Measurements from ENCODE around the gene HSD3B1. TPM values are rescaled to one million over a fixed set of nuclear protein-coding genes. Genes with fewer than 3 reads are reported as not detected.
A peak's percentile ranks its signal among the peaks of the same experiment; 100 is the strongest.

Gene HSD3B1
- 0.75 TPM for total RNA-seq

DNA sequence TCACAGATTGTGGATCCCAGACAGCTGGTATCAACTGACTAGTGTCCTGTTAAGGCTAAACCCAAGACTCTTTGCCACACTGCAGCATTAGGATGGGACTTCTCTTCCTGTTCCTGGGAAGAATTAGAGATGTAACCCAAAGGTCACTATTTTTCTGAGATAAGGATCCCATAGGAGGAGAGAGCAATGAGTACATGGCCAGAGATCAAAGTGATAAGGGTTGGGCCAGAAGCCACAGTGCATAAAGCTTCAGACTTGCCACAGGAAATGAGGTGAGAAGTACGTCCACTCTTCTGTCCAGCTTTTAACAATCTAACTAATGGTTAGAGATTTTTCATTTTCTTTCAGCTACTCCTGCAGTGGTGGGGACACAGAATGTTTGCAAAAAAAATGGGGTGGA is at the start of gene HSD3B1:
HSD3B1 (plus strand) TSS at position 270 of the 400 bp plus-strand sequence. CDS start 267 bp downstream, outside the sequence.
- DNase-seq (ENCODE audit: low spot score): no peak

DNA sequence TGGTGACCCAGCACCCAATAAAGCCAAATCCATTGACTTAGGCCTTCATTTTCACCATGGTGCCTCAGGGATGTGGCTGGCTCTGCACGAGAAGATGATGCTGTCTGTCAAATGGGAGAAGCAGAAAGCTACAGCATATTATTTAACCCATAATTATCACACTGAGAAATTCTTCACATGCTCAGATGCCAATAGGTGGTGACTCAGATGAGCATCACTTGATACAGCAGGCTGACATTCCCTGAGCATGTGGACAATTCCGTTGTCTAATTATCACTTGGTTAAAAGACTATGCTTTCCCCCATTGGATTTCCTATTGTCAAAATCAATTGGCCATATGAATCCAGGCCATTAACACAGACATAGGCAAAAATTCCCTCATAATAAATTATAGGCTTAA is 44.0 kb upstream of the HSD3B1 start:
- no peak for DNase-seq (ENCODE audit: low spot score)

DNA sequence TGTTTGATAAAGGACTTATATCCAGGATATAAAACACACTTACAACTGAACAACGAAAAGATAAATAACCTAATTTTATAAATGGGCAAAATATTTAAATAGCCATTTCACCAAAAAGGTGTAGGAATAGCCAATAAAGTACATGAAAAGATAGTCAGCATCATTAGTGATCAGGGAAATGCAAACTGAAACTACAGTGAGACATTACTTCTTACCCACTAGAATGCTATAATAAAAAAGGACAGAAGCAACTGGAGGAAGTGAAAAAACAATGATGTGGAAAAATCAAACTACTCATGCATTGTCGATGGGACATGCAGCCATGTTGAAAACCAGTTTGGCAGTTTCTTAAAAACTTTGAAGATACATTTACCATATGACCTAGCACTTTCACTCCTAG is 43.4 kb upstream of the HSD3B1 start:
- no peak for DNase-seq (ENCODE audit: low spot score)

DNA sequence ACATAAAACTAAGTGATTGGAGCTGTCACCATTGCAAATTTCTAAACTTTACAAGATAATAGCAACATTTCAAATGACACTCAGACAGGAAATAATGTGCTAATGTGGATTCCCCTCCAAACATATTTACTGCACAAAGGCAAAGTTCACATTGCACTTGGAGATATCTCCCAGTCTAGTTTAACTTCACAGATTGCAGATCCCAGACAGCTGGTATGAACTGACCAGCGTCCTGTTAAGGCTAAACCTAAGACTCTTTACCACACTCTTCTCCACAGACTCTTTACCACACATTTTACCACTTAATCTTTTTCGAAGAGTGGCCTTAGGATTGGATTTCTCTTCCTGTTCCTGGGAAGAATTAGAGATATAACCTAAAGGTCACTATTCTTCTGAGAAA is 40.6 kb upstream of the HSD3B1 start:
- DNase-seq (ENCODE audit: low spot score): no peak

DNA sequence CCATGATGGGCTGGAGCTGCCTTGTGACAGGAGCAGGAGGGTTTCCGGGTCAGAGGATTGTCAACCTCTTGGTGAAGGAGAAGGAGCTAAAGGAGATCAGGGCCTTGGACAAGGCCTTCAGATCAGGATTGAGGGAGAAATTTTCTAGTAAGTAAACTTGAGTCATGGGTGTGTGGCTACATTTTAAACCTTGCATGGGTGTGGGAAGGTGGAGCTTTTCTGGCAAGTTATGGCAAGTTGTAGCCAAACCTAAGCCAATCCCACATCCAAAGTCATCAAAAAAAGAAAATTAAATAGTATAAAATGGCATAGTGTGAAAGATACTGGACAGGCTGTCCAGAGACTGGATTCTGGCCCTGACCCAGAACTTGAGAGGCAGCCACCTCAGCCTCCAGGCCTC is 39.8 kb upstream of the HSD3B1 start:
- peak; percentile 45 for DNase-seq (ENCODE audit: low spot score)

DNA sequence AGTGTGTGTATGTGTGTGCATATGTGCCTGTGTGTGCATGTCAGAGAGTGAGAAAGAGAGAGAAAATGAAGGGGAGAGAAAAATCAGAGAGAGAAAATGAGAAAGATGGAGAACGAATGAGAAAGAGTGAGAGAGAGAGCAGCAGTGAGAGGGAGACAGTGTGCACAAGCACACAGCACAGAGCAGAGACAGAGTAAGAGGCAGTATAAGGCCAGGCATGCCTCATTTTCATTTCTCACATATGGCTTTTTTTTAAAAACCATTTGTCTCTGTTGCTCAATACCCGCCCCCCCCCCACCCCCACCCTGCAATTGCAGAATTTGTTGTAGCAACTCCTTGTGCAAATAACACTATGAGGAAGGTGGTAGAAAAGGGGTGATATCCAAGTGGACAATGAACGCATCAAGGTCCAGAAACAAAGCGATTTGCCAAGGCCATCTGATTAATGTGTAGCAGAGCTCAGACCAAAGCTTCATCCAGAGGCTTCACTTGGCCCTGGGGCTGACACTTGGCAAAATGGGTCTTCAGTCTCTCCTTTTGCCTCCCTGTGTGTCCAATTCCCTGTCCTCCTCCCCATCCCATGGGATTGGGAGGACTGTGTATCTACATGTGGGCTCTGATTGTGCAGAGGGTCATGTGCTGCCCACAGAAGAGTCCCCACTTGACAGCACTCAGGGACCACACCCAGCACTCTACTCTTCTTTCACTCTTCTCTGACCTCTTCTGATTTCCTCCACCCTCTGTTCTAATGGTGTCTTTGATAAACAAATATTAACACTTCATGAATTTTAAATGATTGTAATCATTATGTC is 38.9 kb upstream of the HSD3B1 start:
- no peak for DNase-seq (ENCODE audit: low spot score)

DNA sequence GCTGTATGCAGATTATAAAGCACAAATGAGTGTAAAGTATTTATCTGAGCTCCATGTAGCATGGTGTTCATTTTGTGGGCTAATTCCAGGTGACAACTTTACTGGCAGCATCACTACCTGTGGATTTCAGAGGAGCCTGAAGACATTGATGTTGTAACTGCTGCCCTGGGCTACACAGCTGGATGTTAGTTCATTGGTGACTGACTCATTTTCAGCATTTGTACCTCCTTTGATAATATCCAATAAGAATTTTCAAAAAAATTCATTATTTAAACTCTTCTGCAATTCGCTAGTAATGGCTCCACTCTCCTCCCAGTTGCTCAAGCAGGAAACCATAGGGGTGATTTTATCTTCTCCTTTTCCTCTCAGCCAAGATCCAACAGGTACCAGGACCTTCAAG is 37.3 kb upstream of the HSD3B1 start:
- no peak for DNase-seq (ENCODE audit: low spot score)

DNA sequence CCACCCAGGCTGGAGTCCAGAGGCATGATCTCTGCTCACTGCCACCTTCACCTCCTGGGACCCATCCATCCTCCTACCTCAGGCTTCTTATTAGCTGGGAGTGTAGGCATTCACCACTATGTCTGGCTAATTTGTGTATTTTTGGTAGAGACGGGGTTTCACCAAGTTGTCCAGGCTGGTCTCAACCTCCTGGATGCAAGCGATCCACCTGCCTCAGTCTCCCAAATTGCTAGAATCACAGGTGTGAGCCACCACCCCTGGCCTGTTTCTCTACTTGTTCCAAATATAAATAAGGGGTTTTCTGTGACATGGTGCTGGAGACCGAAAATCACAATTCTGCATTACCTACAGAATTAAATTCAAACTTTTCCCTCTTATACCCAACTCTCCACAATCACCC is 36.6 kb upstream of the HSD3B1 start:
- DNase-seq (ENCODE audit: low spot score): no peak

DNA sequence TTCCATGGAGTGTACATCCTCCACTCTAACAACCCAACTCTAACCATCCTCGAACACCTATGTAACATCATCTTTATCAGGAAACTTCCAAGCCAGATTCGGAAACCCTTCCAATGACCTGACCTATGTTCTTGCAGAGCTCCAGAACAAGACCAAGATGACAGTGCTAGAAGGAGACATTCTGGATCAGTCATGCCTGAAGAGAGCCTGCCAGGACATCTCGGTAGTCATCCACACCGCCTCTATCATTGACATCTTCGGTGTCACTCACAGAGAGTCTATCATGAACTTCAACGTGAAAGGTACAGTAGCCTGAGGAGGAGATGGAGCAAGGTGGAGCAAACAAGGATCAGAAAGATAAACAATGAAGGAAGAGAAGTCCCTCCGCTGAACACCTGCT is 36.1 kb upstream of the HSD3B1 start:
- DNase-seq (ENCODE audit: low spot score): no peak

DNA sequence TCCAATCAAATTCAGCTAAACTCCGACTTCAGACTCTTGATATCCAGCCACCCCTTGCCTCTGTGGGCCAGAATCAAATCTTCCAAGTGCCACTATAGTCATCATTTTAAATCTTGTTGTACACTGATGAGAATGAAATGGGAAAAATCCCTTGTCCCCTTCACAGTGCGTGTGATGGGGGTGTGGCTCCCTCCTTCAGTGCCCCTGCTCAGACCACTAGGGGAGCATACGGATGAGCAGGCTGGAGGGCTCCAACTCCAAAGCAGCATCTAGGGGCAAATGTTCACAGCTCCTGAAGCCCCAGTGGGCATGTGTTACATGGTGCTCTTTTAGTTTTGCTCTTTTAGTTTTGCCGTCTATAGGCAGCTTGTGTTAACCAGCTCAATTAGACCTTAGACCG is 35.4 kb upstream of the HSD3B1 start:
- no peak for DNase-seq (ENCODE audit: low spot score)

DNA sequence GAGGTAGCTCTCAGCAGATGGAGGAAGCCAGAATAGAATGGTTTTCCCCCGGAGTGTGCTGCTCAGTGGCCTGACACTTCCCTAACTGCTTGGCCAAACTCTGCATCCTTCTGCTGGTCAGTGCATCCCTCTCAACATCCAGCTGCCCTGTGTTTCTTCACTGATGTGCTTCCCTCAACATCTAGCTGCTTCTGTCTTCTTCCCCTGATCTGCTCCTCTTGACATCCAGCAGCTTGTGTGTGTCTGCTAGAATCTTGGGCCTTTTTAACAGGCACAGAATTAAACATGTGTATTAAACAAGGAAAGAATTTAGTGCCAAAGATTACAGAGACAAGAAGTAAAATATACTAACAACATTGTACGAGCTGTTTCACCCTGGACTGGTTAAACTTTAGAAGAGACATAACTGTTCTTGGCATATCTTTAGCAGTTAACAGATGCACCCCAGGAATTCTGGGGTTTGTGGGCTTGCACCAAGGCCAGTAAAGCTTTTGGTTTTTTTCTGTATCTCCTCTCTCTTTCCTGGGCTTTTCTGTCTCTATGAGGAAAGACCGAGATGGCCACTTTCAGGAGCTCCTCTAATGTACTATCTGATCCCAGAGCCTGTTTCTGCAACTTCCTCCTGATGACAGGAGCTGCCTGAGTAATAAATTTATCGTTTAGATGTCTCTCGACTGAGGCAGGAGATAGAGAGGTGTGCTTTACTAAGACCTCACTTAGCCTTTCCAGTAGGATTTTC is 34.8 kb upstream of the HSD3B1 start:
- no peak for DNase-seq (ENCODE audit: low spot score)

DNA sequence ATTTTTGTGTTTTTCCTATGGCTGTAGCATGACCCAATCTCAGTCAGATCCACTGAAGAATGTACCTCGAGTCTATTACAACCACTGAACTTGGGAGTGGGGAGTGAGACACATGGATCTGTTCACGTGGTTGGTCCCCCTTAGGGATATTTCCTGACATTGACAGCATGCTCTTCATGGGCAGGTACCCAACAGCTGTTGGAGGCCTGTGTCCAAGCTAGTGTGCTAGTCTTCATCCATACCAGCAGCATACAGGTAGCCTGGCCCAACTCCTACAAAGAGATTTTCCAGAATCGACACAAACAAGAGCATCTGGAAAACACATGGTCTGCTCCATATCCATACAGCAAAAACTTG is 34.2 kb upstream of the HSD3B1 start:
- no peak for DNase-seq (ENCODE audit: low spot score)

DNA sequence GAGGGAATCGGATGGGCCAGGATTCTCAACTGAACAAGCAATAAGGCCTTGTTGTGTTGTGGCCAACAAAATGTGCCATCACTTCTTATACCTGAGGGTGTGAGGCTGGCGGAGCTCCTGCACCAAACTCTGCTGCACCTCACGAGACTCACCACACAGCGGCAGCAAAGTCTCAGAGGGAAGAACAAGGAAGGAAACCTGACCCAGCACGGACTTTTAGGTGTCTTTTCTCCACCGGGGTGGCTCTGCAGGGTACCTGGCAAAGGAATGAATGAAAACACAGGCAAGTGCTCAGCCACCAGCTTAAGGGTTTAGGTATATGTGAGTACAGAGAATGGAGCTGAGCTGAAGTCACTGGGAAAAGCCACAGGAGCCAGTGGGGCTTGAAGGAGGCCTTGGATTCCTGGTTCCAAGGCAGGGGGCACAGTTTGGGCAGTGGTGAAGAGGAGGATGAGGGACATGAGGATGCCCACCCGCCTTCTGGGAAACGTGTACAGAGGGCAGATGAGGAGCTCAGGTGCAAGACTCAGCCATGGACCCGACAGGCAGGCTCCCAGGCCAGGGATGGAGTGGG is 31.1 kb upstream of the HSD3B1 start:
- DNase-seq (ENCODE audit: low spot score): peak; percentile 75

DNA sequence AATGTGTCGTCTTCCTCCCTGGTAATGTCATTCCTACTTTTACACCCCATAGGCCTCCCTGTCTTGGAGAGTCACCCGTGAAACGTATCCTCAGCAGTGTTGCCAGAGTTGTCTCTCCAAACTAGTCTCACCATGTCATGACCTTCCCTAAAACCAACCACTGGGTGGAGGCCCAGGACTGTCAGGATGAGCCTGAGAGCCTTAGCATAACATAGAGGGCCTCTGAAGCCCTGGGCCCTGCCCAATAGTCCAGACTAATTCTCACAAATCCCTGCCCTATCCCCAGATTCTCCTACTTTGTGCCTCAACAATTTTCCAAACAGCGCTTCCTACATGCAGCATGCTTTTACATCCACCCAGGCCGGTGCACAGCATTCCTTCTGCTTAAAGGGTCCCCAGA is 29.3 kb upstream of the HSD3B1 start:
- DNase-seq (ENCODE audit: low spot score): no peak

DNA sequence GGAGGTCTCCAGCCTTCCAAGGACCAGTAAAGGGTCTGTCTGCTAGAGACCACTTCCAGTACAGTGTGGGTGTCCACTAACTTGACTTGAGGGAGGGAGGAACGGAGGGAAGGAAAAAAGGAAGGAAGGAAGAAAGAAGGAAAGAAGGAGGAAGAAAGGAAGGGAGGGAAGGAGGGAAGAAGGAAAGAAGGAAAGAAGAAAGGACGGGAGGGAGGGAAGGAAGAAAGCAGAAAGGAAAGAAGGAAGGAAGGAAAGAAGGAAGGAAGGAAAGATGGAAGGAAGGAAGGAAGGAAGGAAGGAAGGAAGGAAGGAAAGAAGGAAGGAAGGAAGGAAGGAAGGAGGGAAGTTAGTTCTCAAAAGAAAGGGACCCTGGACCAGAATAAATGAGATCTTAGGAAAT is 26.8 kb upstream of the HSD3B1 start:
- no peak for DNase-seq (ENCODE audit: low spot score)

DNA sequence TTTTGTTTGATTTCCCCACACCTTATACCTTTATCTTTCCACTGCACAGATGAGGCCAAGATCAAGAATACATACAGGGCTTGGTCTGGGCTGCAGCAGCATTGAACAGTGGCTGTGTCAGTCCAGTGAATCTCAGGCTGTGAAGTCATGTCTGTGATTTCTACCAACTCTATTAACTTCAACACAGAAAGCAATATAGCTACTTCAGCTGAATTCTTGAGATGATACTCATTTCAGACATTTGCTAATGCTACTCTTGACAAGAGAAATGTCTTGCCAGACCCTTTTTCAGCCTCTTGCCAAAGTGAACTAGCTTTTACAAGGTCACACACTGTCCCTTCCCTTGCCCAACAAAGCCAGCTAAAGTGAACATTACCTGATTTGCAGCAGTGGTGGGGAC is 25.1 kb upstream of the HSD3B1 start:
- DNase-seq (ENCODE audit: low spot score): no peak

DNA sequence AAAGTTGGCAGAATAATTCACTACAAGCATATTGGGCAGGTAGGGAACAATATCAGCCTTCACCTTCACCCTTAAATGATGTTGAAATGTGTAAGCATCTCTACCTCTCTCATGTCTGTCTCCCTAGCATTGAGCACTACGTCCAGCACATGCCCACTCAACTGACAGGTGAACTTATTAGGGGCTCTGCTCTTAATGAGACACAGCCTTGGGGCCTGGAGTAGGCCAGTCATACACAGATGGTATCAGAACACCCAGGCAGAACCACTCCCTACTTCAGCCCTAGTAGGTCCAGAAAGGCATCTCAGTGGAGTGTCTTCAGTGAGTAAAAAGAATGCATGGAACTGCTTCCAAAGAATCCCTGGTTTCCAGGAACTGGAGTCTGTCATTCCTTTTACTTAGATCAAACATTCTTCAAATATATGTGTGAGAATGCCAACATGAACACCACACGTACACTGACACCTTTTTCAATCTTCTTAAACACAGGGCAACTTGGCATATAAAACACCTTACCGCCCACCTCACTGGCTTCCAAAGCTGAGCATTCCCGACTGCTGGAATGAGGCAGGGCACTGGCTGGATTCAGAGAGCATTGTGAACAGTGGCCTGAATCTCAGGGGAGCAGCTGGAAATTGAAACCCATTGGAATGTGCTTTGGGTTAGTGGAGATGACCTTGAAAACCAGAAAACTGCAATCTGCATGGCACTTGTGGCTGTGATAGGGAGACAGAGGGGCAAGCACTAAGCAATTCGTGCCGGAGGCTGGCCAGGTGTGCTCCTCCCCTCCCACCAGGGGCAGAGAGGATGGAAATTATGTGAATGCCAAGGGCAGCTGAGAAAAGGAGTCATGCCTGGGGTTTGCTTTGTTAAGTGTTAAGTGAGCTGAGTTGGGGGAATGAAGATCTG is 24.2 kb upstream of the HSD3B1 start:
- no peak for DNase-seq (ENCODE audit: low spot score)

DNA sequence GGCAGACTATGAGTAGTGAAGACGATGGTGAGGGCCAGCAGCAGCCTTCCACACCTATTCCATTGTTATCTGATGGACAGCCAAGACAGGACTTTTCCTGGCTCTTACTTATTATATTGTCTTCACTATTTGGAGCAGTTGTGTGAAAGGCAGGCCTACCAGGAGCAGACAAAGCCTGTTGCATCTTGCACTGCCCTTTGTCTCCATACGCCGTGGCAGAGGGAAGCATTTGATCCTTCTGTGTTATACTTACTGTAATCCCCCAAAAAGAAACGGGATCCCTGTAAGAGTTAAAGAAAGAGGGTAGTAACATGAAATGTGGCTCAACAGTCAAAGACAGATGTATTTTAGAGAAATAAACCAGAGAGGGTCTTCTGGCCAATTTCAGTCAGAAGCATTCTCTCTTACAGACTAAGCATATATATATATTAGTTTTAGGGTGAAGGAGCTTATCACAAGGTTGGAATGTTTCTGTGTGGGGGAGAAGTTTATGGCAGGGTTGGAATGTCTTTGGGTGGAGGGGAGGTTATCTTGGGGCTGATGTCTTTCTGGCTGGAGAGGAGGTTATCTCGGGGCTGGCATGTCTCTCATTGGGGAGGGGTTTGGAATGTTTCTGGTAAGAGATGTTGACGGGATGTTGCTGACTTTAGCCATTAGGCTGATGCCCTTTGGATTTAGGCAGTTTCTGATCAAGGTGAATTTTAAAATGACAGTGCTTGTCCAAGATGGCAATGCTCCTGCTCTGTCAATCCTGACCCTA is 23.4 kb upstream of the HSD3B1 start:
- DNase-seq (ENCODE audit: low spot score): no peak

DNA sequence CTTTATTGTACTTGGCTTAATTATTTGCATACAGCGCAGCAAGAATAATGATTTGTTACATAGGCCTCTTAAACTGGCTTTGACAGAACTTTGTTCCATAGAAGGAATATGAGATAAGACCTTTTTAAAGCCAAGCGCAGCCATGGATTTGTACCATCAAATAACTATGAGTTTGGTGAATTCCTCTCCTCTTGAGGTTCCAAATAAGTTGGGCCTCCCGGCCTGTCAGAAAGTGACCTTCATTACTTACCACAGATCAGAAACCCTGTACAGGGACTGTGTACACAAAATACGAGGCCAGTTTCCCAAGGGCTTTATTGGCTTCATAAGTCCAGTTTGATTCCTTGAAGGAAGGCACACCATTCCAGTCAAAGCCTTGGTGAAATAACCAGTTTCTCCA is 21.8 kb upstream of the HSD3B1 start:
- DNase-seq (ENCODE audit: low spot score): no peak

DNA sequence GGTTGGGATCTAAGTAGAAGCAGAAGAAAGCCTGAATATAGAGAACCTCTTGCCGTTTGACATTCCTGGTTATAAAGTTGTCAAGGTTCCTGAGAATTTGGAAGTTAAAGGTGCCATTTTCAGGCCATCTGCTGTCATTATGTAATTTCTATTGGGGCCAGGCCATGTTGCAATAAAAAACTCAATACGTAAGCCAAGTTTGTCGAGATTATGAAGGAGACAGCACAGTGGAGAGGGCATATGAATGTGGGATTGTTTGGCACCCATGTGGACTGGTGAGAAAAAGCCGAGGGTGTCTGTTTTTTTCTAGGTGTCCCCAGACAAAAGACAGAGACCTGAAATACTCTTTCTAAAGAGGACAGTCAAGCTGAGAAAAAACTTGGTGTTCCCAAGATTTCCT is 18.8 kb upstream of the HSD3B1 start:
- DNase-seq (ENCODE audit: low spot score): no peak

DNA sequence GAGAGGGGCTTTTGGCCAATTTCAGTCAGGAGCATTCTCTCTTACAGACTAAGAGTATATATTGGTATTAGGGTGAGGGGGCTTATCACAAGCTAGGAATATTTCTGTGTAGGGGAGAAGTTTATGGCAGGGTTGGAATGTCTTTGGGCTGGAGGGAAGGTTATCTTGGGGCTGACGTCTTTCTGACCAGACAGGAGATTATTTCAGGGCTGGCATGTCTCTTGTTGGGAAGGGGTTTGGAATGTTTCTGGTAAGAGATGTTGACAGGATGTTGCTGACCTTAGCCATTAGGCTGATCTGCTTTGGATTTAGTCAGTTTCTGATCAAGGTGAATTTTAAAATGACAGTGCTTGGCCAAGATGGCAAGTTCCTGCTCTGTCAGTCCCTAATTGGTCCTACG is 17.8 kb upstream of the HSD3B1 start:
- no peak for DNase-seq (ENCODE audit: low spot score)

Data from ureter (tissue), 1 donor.